ENCODE data around the gene LRRC46. TPM values are rescaled to one million over a fixed set of nuclear protein-coding genes. Genes with fewer than 3 reads are reported as not detected.

Gene LRRC46
- total RNA-seq, 1 experiment from 2014 or later: 0.31 TPM

- Histone ChIP-seq H3K56ac (ENCODE audit: insufficient read length, low read depth, low read length) (no peak overlapping the region), H4K5ac (ENCODE audit: insufficient read length, low read depth, low read length) (no peak overlapping the region), H2BK5ac (ENCODE audit: insufficient read length, low read length) (no peak overlapping the region), H3K4me1 (ENCODE audit: insufficient read depth, low read length) (no peaks in the 10 kb centered on the region), H3K79me2 (ENCODE audit: insufficient read depth, low read length) (no peaks in the 10 kb centered on the region), H3K23me2 (ENCODE audit: insufficient read length, low read depth, low read length, poor library complexity, severe bottlenecking) (no peaks in the 10 kb centered on the region), H3K27me3 (ENCODE audit: insufficient read depth, low read length) (no peaks in the 10 kb centered on the region), H3K9ac (ENCODE audit: extremely low read depth, insufficient read length, low read length) (no peak overlapping the region), H3K4me2 (ENCODE audit: insufficient read depth, insufficient read length, low read length) (no peak overlapping the region), H3T11ph (ENCODE audit: low read length) (no peak overlapping the region), H3K14ac (ENCODE audit: insufficient read depth, low read length) (no peak overlapping the region), H3K23ac (ENCODE audit: insufficient read length, low read depth, low read length) (no peak overlapping the region), H4K8ac (replicated peaks; ENCODE audit: insufficient read length, low read depth, low read length) (no peak overlapping the region), H4K20me1 (ENCODE audit: control insufficient read depth, insufficient read depth, insufficient read length) (no peaks in the 10 kb centered on the region), H2BK15ac (ENCODE audit: low read depth, low read length) (no peak overlapping the region), H4K91ac (ENCODE audit: insufficient read length, low read depth, low read length) (no peak overlapping the region), H3K9me3 (ENCODE audit: control insufficient read depth, low read depth, low read length) (no peaks in the 10 kb centered on the region), H2AK5ac (ENCODE audit: insufficient read length, low read length) (no peak overlapping the region), H2BK120ac (ENCODE audit: low read depth, low read length, poor library complexity, severe bottlenecking) (no peak overlapping the region), H2AFZ (ENCODE audit: low read length) (no peak overlapping the region), H2BK12ac (ENCODE audit: insufficient read length, low read depth, low read length) (no peak overlapping the region), H3K4ac (ENCODE audit: low read depth, low read length) (no peak overlapping the region), H3K27ac (ENCODE audit: insufficient read length, low read depth, low read length) (no peak overlapping the region), H3K79me1 (ENCODE audit: insufficient read depth, low read depth, low read length, poor library complexity, severe bottlenecking) (no peaks in the 10 kb centered on the region), H3K18ac (ENCODE audit: insufficient read length, low read depth, low read length) (no peak overlapping the region), H2BK20ac (ENCODE audit: low read depth, low read length, poor library complexity, severe bottlenecking) (no peak overlapping the region)
- H3K9me3 Mint-ChIP-seq: no peaks in the 10 kb centered on the region; a peak in 1 of 5 replicates
- DNase-seq: no peak
- peaks cover 6 to 7% of the 10 kb centered on the region in 2 experiments; a peak in 3 of 4 replicates for H3K4me1 Mint-ChIP-seq
- peaks cover 0 to 21% (median 4%) of the 10 kb centered on the region in 3 experiments; a peak in 5 of 7 replicates for H3K36me3 Mint-ChIP-seq (ENCODE audit: insufficient read depth in 1 of 3, low read depth in 3 of 3)
- H3K4me3 Mint-ChIP-seq: no peak overlapping the region
- WGBS (ENCODE audit: extremely low coverage, insufficient read length, low lambda C conversion rate): no CpG with 5 or more reads among the region's 22 CpGs
- no peaks in the 10 kb centered on the region for H3K27me3 Mint-ChIP-seq (ENCODE audit: low read depth)
- TF ChIP-seq, protein P1, sequence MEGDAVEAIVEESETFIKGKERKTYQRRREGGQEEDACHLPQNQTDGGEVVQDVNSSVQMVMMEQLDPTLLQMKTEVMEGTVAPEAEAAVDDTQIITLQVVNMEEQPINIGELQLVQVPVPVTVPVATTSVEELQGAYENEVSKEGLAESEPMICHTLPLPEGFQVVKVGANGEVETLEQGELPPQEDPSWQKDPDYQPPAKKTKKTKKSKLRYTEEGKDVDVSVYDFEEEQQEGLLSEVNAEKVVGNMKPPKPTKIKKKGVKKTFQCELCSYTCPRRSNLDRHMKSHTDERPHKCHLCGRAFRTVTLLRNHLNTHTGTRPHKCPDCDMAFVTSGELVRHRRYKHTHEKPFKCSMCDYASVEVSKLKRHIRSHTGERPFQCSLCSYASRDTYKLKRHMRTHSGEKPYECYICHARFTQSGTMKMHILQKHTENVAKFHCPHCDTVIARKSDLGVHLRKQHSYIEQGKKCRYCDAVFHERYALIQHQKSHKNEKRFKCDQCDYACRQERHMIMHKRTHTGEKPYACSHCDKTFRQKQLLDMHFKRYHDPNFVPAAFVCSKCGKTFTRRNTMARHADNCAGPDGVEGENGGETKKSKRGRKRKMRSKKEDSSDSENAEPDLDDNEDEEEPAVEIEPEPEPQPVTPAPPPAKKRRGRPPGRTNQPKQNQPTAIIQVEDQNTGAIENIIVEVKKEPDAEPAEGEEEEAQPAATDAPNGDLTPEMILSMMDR (conservative IDR thresholded peaks at IDR 0.05): no peak
- no peak overlapping the region for H3K27ac Mint-ChIP-seq
Observed at GRCh38 chr17:47813512-47814031, 17.9 kb upstream of the LRRC46 start.

Measured in H9 (cell line).